Measurements from ENCODE around the gene SETD5.

DNA sequence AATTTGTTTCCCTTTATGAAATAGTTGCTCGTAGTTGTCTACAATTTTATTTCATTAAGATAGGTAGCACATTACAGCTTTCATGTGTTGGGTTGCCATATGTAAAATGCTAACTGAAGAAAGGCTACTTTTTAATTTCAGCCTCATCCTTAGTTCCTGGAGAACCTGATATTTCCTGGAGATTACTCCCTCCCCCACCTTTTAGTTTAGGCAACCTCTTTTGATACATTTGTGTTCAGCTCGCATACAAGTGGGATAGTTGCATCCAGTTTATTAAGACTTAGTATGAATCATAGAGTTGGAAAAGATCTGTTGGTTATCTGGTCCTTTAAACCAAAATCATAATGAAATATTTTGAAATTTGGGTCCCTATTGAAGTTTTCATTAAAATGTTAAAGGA is 6.0 kb downstream of the SETD5 start:
- no peak for TF ChIP-seq EZH2 (IDR thresholded peaks at IDR 0.05; ENCODE audit: low read length)
- TF ChIP-seq, protein P1, sequence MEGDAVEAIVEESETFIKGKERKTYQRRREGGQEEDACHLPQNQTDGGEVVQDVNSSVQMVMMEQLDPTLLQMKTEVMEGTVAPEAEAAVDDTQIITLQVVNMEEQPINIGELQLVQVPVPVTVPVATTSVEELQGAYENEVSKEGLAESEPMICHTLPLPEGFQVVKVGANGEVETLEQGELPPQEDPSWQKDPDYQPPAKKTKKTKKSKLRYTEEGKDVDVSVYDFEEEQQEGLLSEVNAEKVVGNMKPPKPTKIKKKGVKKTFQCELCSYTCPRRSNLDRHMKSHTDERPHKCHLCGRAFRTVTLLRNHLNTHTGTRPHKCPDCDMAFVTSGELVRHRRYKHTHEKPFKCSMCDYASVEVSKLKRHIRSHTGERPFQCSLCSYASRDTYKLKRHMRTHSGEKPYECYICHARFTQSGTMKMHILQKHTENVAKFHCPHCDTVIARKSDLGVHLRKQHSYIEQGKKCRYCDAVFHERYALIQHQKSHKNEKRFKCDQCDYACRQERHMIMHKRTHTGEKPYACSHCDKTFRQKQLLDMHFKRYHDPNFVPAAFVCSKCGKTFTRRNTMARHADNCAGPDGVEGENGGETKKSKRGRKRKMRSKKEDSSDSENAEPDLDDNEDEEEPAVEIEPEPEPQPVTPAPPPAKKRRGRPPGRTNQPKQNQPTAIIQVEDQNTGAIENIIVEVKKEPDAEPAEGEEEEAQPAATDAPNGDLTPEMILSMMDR (optimal IDR thresholded peaks at IDR 0.05 in 1 of 3, IDR thresholded peaks at IDR 0.05 in 1 of 3, conservative IDR thresholded peaks at IDR 0.05 in 1 of 3; ENCODE audit: extremely low read depth in 1 of 3, insufficient read depth in 2 of 3, low read length in 3 of 3) = no peak
